Stimulated activated naive CD8-positive, alpha-beta T cell treated with anti-CD3 and anti-CD28 coated beads, Interleukin-15, Interleukin-2, amounts not matched to agents 100 ng/mL and 50 ng/mL, for 24 hours (primary cell): ENCODE data around the gene CRHBP.
"Not testable (repeated sequence)": the region's sequence is repeated elsewhere in the genome, so short reads cannot be mapped to it uniquely, and the experiment has no call there.

ENCODE experiments used
- H3K27ac Mint-ChIP-seq: one replicate; pipeline ENCODE4 v1.8.0; 2021; ENCODE audit warnings: mild to moderate bottlenecking, mixed read lengths
- H3K27me3 Mint-ChIP-seq: one replicate; pipeline ENCODE4 v1.8.0; 2021; ENCODE audit warnings: mixed read lengths
- H3K36me3 Mint-ChIP-seq: one replicate; pipeline ENCODE4 v1.8.0; 2021; ENCODE audit warnings: low read depth, mixed read lengths
- H3K4me1 Mint-ChIP-seq: one replicate; pipeline ENCODE4 v1.8.0; 2021; ENCODE audit warnings: low read depth, mixed read lengths
- H3K4me3 Mint-ChIP-seq: one replicate; pipeline ENCODE4 v1.8.0; 2021; ENCODE audit warnings: mild to moderate bottlenecking, mixed read lengths
- H3K9me3 Mint-ChIP-seq: one replicate; pipeline ENCODE4 v1.8.0; 2021; ENCODE audit warnings: mixed read lengths

CRHBP gene

GRCh38 chr5:76983468-76983867 lies 30.6 kb downstream of the CRHBP start:
- H3K4me3 Mint-ChIP-seq: no peak overlapping the region
- H3K27ac Mint-ChIP-seq: no peak overlapping the region
- H3K27me3 Mint-ChIP-seq: no peaks in the 10 kb centered on the region
- no peaks in the 10 kb centered on the region for H3K4me1 Mint-ChIP-seq
- no peaks in the 10 kb centered on the region for H3K9me3 Mint-ChIP-seq
- no peaks in the 10 kb centered on the region for H3K36me3 Mint-ChIP-seq

- no peaks in the 10 kb centered on the region for H3K4me1 Mint-ChIP-seq
- no peak overlapping the region for H3K4me3 Mint-ChIP-seq
- no peaks in the 10 kb centered on the region for H3K36me3 Mint-ChIP-seq
- H3K27me3 Mint-ChIP-seq: no peaks in the 10 kb centered on the region
- H3K27ac Mint-ChIP-seq: no peak overlapping the region
- H3K9me3 Mint-ChIP-seq: no peaks in the 10 kb centered on the region
Measured at GRCh38 chr5:76986825-76987526, 34.1 kb downstream of the CRHBP start.

GRCh38 chr5:76990899-76991459 lies 38.1 kb downstream of the CRHBP start:
- H3K9me3 Mint-ChIP-seq: no peaks in the 10 kb centered on the region
- no peak overlapping the region for H3K27ac Mint-ChIP-seq
- H3K36me3 Mint-ChIP-seq: no peaks in the 10 kb centered on the region
- H3K27me3 Mint-ChIP-seq: no peaks in the 10 kb centered on the region
- no peaks in the 10 kb centered on the region for H3K4me1 Mint-ChIP-seq
- H3K4me3 Mint-ChIP-seq: no peak overlapping the region

DNA sequence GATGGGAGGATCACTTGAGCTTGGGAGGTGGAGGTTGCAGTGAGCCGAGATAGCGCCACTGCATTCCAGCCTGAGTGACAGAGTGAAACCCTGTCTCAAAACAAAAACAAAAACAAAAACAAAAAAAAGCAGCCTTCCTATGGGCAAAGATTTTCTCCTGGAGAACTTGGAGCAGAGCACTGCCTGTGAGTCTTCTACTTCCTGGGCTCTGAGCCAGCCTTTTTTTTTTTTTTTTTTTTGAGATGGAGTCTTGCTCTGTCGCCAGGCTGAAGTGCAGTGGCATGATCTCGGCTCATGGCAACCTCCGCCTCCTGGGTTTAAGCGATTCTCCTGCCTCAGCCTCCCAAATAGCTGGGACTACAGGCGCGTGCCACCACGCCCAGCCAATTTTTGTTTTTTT lies 40.6 kb downstream of the CRHBP start:
- H3K4me3 Mint-ChIP-seq, H3K36me3 Mint-ChIP-seq, H3K27ac Mint-ChIP-seq, H3K4me1 Mint-ChIP-seq, H3K9me3 Mint-ChIP-seq, H3K27me3 Mint-ChIP-seq: not testable (repeated sequence)

GRCh38 chr5:76994337-76994736 lies 41.5 kb downstream of the CRHBP start:
- no peak overlapping the region for H3K27ac Mint-ChIP-seq
- no peaks in the 10 kb centered on the region for H3K4me1 Mint-ChIP-seq
- no peak overlapping the region for H3K4me3 Mint-ChIP-seq
- no peaks in the 10 kb centered on the region for H3K9me3 Mint-ChIP-seq
- H3K27me3 Mint-ChIP-seq: peaks cover 5% of the 10 kb centered on the region
- H3K36me3 Mint-ChIP-seq: no peaks in the 10 kb centered on the region

GRCh38 chr5:76998251-76998650 lies 45.4 kb downstream of the CRHBP start:
- H3K36me3 Mint-ChIP-seq, H3K4me3 Mint-ChIP-seq, H3K4me1 Mint-ChIP-seq, H3K9me3 Mint-ChIP-seq, H3K27ac Mint-ChIP-seq: not testable (repeated sequence)
- H3K27me3 Mint-ChIP-seq: peaks cover 11% of the 10 kb centered on the region

GRCh38 chr5:76999451-76999850 lies 46.6 kb downstream of the CRHBP start:
- no peaks in the 10 kb centered on the region for H3K36me3 Mint-ChIP-seq
- H3K4me1 Mint-ChIP-seq: no peaks in the 10 kb centered on the region
- peaks cover 13% of the 10 kb centered on the region for H3K27me3 Mint-ChIP-seq
- no peak overlapping the region for H3K27ac Mint-ChIP-seq
- no peaks in the 10 kb centered on the region for H3K9me3 Mint-ChIP-seq
- no peak overlapping the region for H3K4me3 Mint-ChIP-seq

DNA sequence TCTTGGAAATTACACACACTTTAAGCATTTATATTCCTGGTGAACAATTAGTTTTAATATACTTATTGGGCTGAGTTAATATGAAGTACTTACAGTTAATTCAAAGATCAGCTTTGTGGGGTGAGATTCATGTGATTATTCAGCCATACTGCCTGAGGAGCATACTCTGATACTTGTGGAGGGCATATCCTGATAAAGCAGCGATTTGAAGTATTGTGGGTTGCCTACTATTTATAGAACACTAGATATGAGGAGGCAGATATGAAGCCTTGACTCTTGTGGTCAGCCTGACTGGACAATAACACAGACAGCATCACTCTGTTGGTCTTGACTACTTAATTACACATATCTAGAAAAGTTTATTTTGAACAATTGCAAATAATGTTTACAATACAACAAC lies 50.4 kb downstream of the CRHBP start:
- no peak overlapping the region for H3K4me3 Mint-ChIP-seq
- H3K27ac Mint-ChIP-seq: no peak overlapping the region
- H3K9me3 Mint-ChIP-seq: no peaks in the 10 kb centered on the region
- H3K36me3 Mint-ChIP-seq: no peaks in the 10 kb centered on the region
- no peaks in the 10 kb centered on the region for H3K4me1 Mint-ChIP-seq
- H3K27me3 Mint-ChIP-seq: peaks cover 24% of the 10 kb centered on the region

GRCh38 chr5:77006124-77006523 lies 53.3 kb downstream of the CRHBP start:
- H3K4me1 Mint-ChIP-seq: no peaks in the 10 kb centered on the region
- peaks cover 25% of the 10 kb centered on the region for H3K27me3 Mint-ChIP-seq
- no peaks in the 10 kb centered on the region for H3K36me3 Mint-ChIP-seq
- no peak overlapping the region for H3K27ac Mint-ChIP-seq
- no peak overlapping the region for H3K4me3 Mint-ChIP-seq
- no peaks in the 10 kb centered on the region for H3K9me3 Mint-ChIP-seq

- H3K27ac Mint-ChIP-seq: no peak overlapping the region
- no peaks in the 10 kb centered on the region for H3K4me1 Mint-ChIP-seq
- no peak overlapping the region for H3K4me3 Mint-ChIP-seq
- H3K36me3 Mint-ChIP-seq: no peaks in the 10 kb centered on the region
- no peaks in the 10 kb centered on the region for H3K9me3 Mint-ChIP-seq
- peaks cover 17% of the 10 kb centered on the region for H3K27me3 Mint-ChIP-seq
Measured at GRCh38 chr5:77008413-77008812, 55.6 kb downstream of the CRHBP start.

GRCh38 chr5:77010243-77010642 lies 57.4 kb downstream of the CRHBP start:
- Mint-ChIP-seq H3K4me3 (no peak overlapping the region), H3K27ac (no peak overlapping the region), H3K4me1 (no peaks in the 10 kb centered on the region), H3K9me3 (no peaks in the 10 kb centered on the region), H3K27me3 (peaks cover 16% of the 10 kb centered on the region), H3K36me3 (no peaks in the 10 kb centered on the region)

DNA sequence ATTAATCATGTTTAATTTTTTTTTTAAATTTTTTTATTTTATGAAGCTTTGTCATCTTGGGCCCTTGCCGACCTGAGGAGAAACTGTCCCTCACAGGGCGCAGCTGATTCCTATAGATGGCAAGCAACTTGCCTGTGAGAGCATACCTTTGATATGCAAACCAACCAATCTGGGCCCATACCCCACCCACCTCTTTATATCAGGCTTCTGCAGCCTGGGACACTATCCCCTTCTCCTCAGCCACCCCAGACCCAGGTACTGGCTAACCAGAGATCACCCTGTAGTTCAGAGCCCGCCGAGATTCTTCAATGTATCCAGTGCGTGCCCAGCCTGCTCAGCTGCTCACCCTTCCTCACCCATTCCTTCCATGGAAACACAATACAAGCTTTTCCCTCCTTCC lies 58.7 kb downstream of the CRHBP start:
- no peak overlapping the region for H3K27ac Mint-ChIP-seq
- no peaks in the 10 kb centered on the region for H3K4me1 Mint-ChIP-seq
- H3K27me3 Mint-ChIP-seq: peaks cover 7% of the 10 kb centered on the region
- H3K4me3 Mint-ChIP-seq: no peak overlapping the region
- no peaks in the 10 kb centered on the region for H3K9me3 Mint-ChIP-seq
- no peaks in the 10 kb centered on the region for H3K36me3 Mint-ChIP-seq

DNA sequence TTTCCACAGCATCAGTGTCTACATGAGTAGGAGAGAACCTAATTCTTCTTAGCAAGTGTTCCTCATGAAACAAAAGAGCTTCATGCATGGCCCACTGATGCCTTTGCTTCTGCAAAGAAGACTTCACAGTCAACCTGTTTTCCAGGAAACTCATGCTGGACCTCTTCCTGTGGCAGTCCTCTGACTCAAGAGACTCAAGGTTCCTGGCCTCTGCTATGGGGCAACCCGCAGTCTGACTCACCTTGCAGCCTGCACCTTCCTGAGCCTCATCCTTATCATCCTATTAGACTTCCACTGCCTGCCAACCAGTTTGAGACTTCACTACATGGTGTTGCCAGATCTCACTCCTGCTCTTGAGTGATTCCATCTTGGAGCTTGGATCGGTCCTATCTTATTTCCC lies 59.8 kb downstream of the CRHBP start:
- H3K36me3 Mint-ChIP-seq: no peaks in the 10 kb centered on the region
- H3K4me1 Mint-ChIP-seq: no peaks in the 10 kb centered on the region
- no peaks in the 10 kb centered on the region for H3K9me3 Mint-ChIP-seq
- peaks cover 10% of the 10 kb centered on the region for H3K27me3 Mint-ChIP-seq
- H3K4me3 Mint-ChIP-seq: no peak overlapping the region
- no peak overlapping the region for H3K27ac Mint-ChIP-seq

- H3K36me3 Mint-ChIP-seq: no peaks in the 10 kb centered on the region
- no peak overlapping the region for H3K27ac Mint-ChIP-seq
- H3K4me3 Mint-ChIP-seq: no peak overlapping the region
- no peaks in the 10 kb centered on the region for H3K9me3 Mint-ChIP-seq
- H3K4me1 Mint-ChIP-seq: no peaks in the 10 kb centered on the region
- peaks cover 18% of the 10 kb centered on the region for H3K27me3 Mint-ChIP-seq
Measured at GRCh38 chr5:77015938-77016569, 63.2 kb downstream of the CRHBP start.

DNA sequence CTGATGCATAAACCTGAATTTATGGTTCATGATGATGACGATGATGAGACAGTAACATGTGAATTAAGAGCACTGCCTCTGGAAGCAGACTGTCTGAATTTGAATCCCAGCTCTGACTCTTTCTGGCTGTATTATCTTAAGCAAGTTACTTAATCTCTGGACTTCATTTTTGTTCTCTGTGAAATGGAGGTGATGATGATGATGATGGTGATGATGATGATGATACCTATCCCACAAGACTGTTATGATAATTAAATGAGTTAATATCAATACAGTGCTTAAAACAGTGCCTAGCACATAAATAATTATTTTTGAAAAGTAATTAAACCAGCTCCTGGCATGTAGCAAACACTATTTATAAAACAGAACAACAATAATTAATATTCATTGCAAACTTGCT lies 64.1 kb downstream of the CRHBP start:
- H3K9me3 Mint-ChIP-seq: no peaks in the 10 kb centered on the region
- H3K27ac Mint-ChIP-seq: no peak overlapping the region
- H3K4me3 Mint-ChIP-seq: no peak overlapping the region
- H3K4me1 Mint-ChIP-seq: no peaks in the 10 kb centered on the region
- H3K36me3 Mint-ChIP-seq: no peaks in the 10 kb centered on the region
- peaks cover 23% of the 10 kb centered on the region for H3K27me3 Mint-ChIP-seq

- H3K27ac Mint-ChIP-seq: no peak overlapping the region
Measured at GRCh38 chr5:77017668-77018067, 64.8 kb downstream of the CRHBP start.

More at GRCh38 chr5:77017668-77018067, 64.8 kb downstream of the CRHBP start:
- Mint-ChIP-seq H3K4me3 (no peak overlapping the region), H3K36me3 (no peaks in the 10 kb centered on the region), H3K4me1 (no peaks in the 10 kb centered on the region), H3K9me3 (no peaks in the 10 kb centered on the region), H3K27me3 (peaks cover 29% of the 10 kb centered on the region)
